ENCODE measurements around the gene SPTLC2.

The SPTLC2 gene

DNA sequence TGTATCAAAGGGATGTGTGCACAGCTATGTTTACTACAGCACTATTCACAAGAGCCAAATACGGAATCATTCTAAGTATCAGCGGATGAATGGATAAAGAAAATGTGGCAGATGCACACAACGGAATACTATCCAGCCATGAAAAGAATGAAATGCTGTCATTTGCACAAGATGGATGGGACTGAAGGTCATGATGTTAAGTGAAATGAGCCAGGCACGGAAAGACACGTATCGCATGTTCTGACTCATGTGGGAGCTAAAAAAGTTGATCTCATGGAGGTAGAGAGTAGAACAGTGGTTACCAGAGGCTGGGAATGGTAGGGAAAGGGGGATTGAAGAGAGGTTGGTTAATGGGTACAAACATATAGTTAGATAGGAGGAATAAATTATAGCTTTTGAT is 91.9 kb downstream of the SPTLC2 start:
- ChIA-PET POLR2A (no interaction called here), CTCF (interaction anchor here (1.1 to 1.9 kb wide), 3 partner anchors 10 to 66 kb away, joined by 3 to 6 read pairs (median 4); no protein-coding TSS in a partner anchor)
- no peaks in the 10 kb centered on the region for H3K9me3 ChIP-seq (ENCODE audit: control extremely low read depth in 1 of 5, control insufficient read depth in 4 of 5, insufficient read depth in 2 of 5, low read depth in 1 of 5, low read length in 4 of 5)
- WGBS (ENCODE audit: insufficient coverage), result 98% methylated on average over 6 of the region's 6 CpGs
- no peak for DNase-seq
- H3K4me1 ChIP-seq (ENCODE audit: control extremely low read depth in 1 of 4, control insufficient read depth in 4 of 4, insufficient read depth in 4 of 4, low read length in 3 of 4), result no peaks in the 10 kb centered on the region
- no peak overlapping the region for H3K27ac ChIP-seq (ENCODE audit: insufficient read depth in 1 of 2, low read depth in 1 of 2, low read length in 2 of 2, poor library complexity in 1 of 2, severe bottlenecking in 2 of 2)
- peaks cover 9 to 43% (median 27%) of the 10 kb centered on the region in 4 experiments for H3K36me3 ChIP-seq (ENCODE audit: control insufficient read depth in 4 of 4, insufficient read depth in 4 of 4, low read length in 3 of 4)
- no peaks in the 10 kb centered on the region for H3K27me3 ChIP-seq (replicated peaks in 2 of 5; ENCODE audit: control insufficient read depth in 4 of 5, insufficient read depth in 5 of 5, low read length in 4 of 5)
- no peak overlapping the region for H3K4me3 ChIP-seq (ENCODE audit: control insufficient read depth in 1 of 7, extremely low read depth in 1 of 7, insufficient read depth in 4 of 7, low read depth in 2 of 7, low read length in 6 of 7)

DNA sequence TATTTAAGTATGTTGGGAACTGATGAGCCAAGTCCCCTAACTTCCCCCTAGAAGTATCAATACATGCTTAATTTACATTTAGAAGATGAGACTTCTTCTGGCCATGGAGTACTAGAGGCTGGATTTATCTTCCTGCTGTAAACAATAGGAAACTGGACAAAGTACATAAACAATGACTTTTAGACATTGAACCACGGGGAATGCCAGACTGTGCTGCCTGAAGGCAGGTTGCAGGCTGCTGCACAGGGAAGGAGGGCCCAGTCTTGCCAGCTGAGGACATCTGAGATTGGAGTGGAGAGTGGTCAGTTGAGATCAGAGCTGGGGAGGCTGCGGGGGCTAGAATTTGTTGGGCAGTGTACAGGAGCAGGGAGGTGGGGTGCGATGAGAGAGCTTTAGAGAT is 93.3 kb downstream of the SPTLC2 start:
- H3K27ac ChIP-seq (ENCODE audit: insufficient read depth in 1 of 2, low read depth in 1 of 2, low read length in 2 of 2, poor library complexity in 1 of 2, severe bottlenecking in 2 of 2), result no peak overlapping the region
- 100% methylated on average over 3 of the region's 3 CpGs for WGBS (ENCODE audit: insufficient coverage)
- CTCF ChIA-PET, result interaction anchor here (1.9 kb wide), 1 partner anchor 16 kb away, joined by 6 read pairs; no protein-coding TSS in a partner anchor
- H3K27me3 ChIP-seq (replicated peaks in 2 of 5; ENCODE audit: control insufficient read depth in 4 of 5, insufficient read depth in 5 of 5, low read length in 4 of 5), result no peaks in the 10 kb centered on the region
- POLR2A ChIA-PET, result interaction anchor here (0.6 kb wide), 1 partner anchor 15 kb away, joined by 5 read pairs; no protein-coding TSS in a partner anchor
- DNase-seq, result no peak
- H3K36me3 ChIP-seq (ENCODE audit: control insufficient read depth in 4 of 4, insufficient read depth in 4 of 4, low read length in 3 of 4), result peaks cover 9 to 57% (median 38%) of the 10 kb centered on the region in 4 experiments
- no peak overlapping the region for H3K4me3 ChIP-seq (ENCODE audit: control insufficient read depth in 1 of 7, extremely low read depth in 1 of 7, insufficient read depth in 4 of 7, low read depth in 2 of 7, low read length in 6 of 7)
- H3K9me3 ChIP-seq (ENCODE audit: control extremely low read depth in 1 of 5, control insufficient read depth in 4 of 5, insufficient read depth in 2 of 5, low read depth in 1 of 5, low read length in 4 of 5), result no peaks in the 10 kb centered on the region
- H3K4me1 ChIP-seq (ENCODE audit: control extremely low read depth in 1 of 4, control insufficient read depth in 4 of 4, insufficient read depth in 4 of 4, low read length in 3 of 4), result no peaks in the 10 kb centered on the region

DNA sequence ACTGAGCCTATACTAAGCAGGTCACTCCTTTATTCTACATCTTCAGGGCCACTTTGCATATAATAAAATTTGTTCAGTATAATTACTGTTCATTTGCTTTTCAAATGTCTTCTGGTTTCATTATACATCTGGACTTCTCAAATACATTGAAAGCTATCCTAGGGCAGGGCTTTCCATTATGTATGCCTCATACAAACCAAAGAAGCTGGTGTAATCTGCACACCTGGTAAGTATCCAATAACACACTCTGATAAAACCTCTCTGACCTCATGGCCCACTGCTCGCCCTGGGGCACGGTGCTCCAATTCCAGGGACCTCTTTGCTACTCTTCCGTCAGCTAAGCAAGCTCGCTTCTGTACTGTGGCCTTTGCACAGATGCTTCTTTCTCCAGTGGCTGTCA is 95.9 kb downstream of the SPTLC2 start:
- H3K27ac ChIP-seq (ENCODE audit: insufficient read depth in 1 of 2, low read depth in 1 of 2, low read length in 2 of 2, poor library complexity in 1 of 2, severe bottlenecking in 2 of 2), result no peak overlapping the region
- WGBS (ENCODE audit: insufficient coverage), result 94% methylated on average over 4 of the region's 4 CpGs
- H3K4me3 ChIP-seq (ENCODE audit: control insufficient read depth in 1 of 7, extremely low read depth in 1 of 7, insufficient read depth in 4 of 7, low read depth in 2 of 7, low read length in 6 of 7), result no peak overlapping the region
- CTCF ChIA-PET, result interaction anchor here (0.7 to 1.5 kb wide), 3 partner anchors 10 to 26 kb away, joined by 3 to 5 read pairs (median 4); no protein-coding TSS in a partner anchor
- peaks cover 18 to 77% (median 52%) of the 10 kb centered on the region in 4 experiments for H3K36me3 ChIP-seq (ENCODE audit: control insufficient read depth in 4 of 4, insufficient read depth in 4 of 4, low read length in 3 of 4)
- H3K4me1 ChIP-seq (ENCODE audit: control extremely low read depth in 1 of 4, control insufficient read depth in 4 of 4, insufficient read depth in 4 of 4, low read length in 3 of 4), result no peaks in the 10 kb centered on the region
- no peaks in the 10 kb centered on the region for H3K9me3 ChIP-seq (ENCODE audit: control extremely low read depth in 1 of 5, control insufficient read depth in 4 of 5, insufficient read depth in 2 of 5, low read depth in 1 of 5, low read length in 4 of 5)
- POLR2A ChIA-PET, result no interaction called here
- H3K27me3 ChIP-seq (replicated peaks in 2 of 5; ENCODE audit: control insufficient read depth in 4 of 5, insufficient read depth in 5 of 5, low read length in 4 of 5), result no peaks in the 10 kb centered on the region
- no peak for DNase-seq

DNA sequence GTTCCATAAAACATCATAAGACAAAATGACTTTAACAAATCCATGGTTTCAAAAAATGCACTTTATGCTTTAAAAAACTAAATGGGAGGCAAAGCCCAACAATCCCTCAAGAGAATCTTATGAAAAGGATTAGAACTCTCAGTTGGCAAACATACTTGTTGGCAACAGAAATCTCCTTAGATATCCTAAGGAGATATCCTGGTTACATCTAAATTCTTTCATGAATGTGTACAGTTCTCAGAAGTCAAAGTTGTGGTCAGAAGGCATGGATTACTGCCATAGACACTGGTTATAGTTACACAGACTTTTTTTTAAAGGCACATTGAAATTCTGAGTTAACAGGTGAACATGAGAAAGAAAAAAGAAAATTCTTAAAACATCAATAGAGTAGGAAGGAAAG is 100.3 kb downstream of the SPTLC2 start:
- Histone ChIP-seq H3K4me1 (ENCODE audit: control extremely low read depth in 1 of 4, control insufficient read depth in 4 of 4, insufficient read depth in 4 of 4, low read length in 3 of 4) (no peaks in the 10 kb centered on the region), H3K27me3 (replicated peaks in 2 of 5; ENCODE audit: control insufficient read depth in 4 of 5, insufficient read depth in 5 of 5, low read length in 4 of 5) (no peaks in the 10 kb centered on the region), H3K36me3 (ENCODE audit: control insufficient read depth in 4 of 4, insufficient read depth in 4 of 4, low read length in 3 of 4) (peaks cover 13 to 86% (median 61%) of the 10 kb centered on the region in 4 experiments), H3K9me3 (ENCODE audit: control extremely low read depth in 1 of 5, control insufficient read depth in 4 of 5, insufficient read depth in 2 of 5, low read depth in 1 of 5, low read length in 4 of 5) (no peaks in the 10 kb centered on the region), H3K4me3 (ENCODE audit: control insufficient read depth in 1 of 7, extremely low read depth in 1 of 7, insufficient read depth in 4 of 7, low read depth in 2 of 7, low read length in 6 of 7) (no peak overlapping the region), H3K27ac (ENCODE audit: insufficient read depth in 1 of 2, low read depth in 1 of 2, low read length in 2 of 2, poor library complexity in 1 of 2, severe bottlenecking in 2 of 2) (no peak overlapping the region)
- no peak for DNase-seq
- ChIA-PET POLR2A (no interaction called here), CTCF (interaction anchor here (0.9 kb wide), 1 partner anchor 51 kb away, joined by 3 read pairs; no protein-coding TSS in a partner anchor)

DNA sequence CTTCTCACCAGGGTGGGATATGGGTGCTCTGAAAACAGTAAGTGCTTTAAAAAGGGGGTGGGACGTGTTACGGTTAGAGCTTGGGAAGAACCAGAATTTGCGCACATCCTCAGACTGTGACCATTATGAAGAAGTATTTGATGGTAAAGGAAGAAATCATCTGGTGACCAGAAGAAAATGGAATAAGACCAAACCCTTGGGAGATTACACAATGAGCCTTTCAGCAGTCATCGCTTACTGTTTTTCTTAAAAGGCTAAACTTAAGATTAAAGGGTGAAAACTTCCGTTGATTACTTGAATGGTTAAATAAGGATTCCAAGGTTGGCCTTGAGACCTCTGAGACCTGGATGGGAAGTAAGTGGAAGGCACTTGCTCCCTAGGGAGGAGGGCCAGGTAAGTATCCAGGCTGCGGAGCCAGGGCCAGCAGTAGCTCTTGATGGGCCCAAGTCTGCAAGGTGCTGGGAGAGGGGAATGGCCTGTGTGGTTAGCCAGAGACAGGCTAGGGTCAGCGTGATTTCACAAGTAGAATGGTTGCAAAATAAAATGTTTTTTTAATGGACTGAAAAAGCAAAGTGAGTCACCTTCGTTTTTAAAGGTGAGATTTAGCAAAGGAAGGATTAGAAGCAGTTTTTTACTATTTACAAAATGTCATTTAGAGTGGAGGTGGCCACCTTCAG is 104.8 kb downstream of the SPTLC2 start:
- POLR2A ChIA-PET, result no interaction called here
- no peak for DNase-seq
- H3K9me3 ChIP-seq (ENCODE audit: control extremely low read depth in 1 of 5, control insufficient read depth in 4 of 5, insufficient read depth in 2 of 5, low read depth in 1 of 5, low read length in 4 of 5), result no peaks in the 10 kb centered on the region
- peaks cover 11 to 83% (median 55%) of the 10 kb centered on the region in 4 experiments for H3K36me3 ChIP-seq (ENCODE audit: control insufficient read depth in 4 of 4, insufficient read depth in 4 of 4, low read length in 3 of 4)
- no peak overlapping the region for H3K27ac ChIP-seq (ENCODE audit: insufficient read depth in 1 of 2, low read depth in 1 of 2, low read length in 2 of 2, poor library complexity in 1 of 2, severe bottlenecking in 2 of 2)
- no peaks in the 10 kb centered on the region for H3K4me1 ChIP-seq (ENCODE audit: control extremely low read depth in 1 of 4, control insufficient read depth in 4 of 4, insufficient read depth in 4 of 4, low read length in 3 of 4)
- CTCF ChIA-PET, result interaction anchor here (1.1 kb wide), 1 partner anchor 9 kb away, joined by 4 read pairs; no protein-coding TSS in a partner anchor
- 93% methylated on average over 7 of the region's 8 CpGs for WGBS (ENCODE audit: insufficient coverage)
- no peaks in the 10 kb centered on the region for H3K27me3 ChIP-seq (replicated peaks in 2 of 5; ENCODE audit: control insufficient read depth in 4 of 5, insufficient read depth in 5 of 5, low read length in 4 of 5)
- H3K4me3 ChIP-seq (ENCODE audit: control insufficient read depth in 1 of 7, extremely low read depth in 1 of 7, insufficient read depth in 4 of 7, low read depth in 2 of 7, low read length in 6 of 7), result no peak overlapping the region

DNA sequence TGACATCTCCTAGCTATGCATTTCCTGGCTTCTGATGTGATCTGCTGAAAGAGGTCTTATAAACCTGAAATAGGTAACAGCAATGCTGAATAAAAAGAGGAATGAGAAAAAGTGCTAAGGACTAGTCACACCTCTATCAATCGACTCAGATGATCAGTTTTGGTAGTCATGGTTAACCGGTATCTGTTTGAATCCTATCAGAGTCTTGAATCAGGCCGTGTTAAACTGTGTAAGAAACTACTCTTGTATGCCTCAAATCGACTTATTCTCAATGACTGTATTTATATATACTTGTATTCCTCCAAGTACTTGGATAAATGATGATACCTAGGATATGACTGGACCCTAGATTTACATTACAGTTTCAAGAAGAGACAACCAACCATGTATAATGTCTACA is 107.1 kb downstream of the SPTLC2 start:
- no peak overlapping the region for H3K27ac ChIP-seq (ENCODE audit: insufficient read depth in 1 of 2, low read depth in 1 of 2, low read length in 2 of 2, poor library complexity in 1 of 2, severe bottlenecking in 2 of 2)
- 100% methylated on average over 2 of the region's 4 CpGs for WGBS (ENCODE audit: insufficient coverage)

DNA sequence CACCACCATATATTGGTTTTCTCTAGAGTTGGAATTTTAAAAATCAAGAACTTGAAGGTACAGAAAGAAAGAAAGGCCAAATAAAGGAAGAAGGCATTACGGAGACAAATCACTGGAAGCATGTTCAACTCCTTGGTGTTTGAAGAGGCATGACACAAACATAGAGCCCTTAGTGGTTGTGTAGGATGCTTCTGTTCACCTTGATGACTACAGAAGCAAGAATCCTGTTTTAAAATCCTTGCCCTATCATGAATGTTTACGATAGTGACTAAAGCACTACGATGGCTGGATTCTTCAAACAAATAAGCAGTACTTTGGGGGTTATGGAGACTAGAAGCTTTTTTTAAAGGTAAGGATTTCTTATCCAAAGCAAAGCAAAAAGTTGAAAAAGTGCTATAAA is 107.6 kb downstream of the SPTLC2 start:
- Histone ChIP-seq H3K4me1 (ENCODE audit: control extremely low read depth in 1 of 4, control insufficient read depth in 4 of 4, insufficient read depth in 4 of 4, low read length in 3 of 4) (no peaks in the 10 kb centered on the region), H3K36me3 (ENCODE audit: control insufficient read depth in 4 of 4, insufficient read depth in 4 of 4, low read length in 3 of 4) (peaks cover 11 to 71% (median 46%) of the 10 kb centered on the region in 4 experiments), H3K4me3 (ENCODE audit: control insufficient read depth in 1 of 7, extremely low read depth in 1 of 7, insufficient read depth in 4 of 7, low read depth in 2 of 7, low read length in 6 of 7) (no peak overlapping the region), H3K9me3 (ENCODE audit: control extremely low read depth in 1 of 5, control insufficient read depth in 4 of 5, insufficient read depth in 2 of 5, low read depth in 1 of 5, low read length in 4 of 5) (no peaks in the 10 kb centered on the region), H3K27ac (ENCODE audit: insufficient read depth in 1 of 2, low read depth in 1 of 2, low read length in 2 of 2, poor library complexity in 1 of 2, severe bottlenecking in 2 of 2) (no peak overlapping the region), H3K27me3 (replicated peaks in 2 of 5; ENCODE audit: control insufficient read depth in 4 of 5, insufficient read depth in 5 of 5, low read length in 4 of 5) (no peaks in the 10 kb centered on the region)
- CTCF ChIA-PET, result interaction anchor here (1.0 kb wide), 1 partner anchor 19 kb away, joined by 3 read pairs; no protein-coding TSS in a partner anchor
- no peak for DNase-seq
- POLR2A ChIA-PET, result no interaction called here
- 97% methylated on average over 3 of the region's 3 CpGs for WGBS (ENCODE audit: insufficient coverage)

More for the DNA sequence above, 107.1 kb downstream of the SPTLC2 start:
- no peaks in the 10 kb centered on the region for H3K27me3 ChIP-seq (replicated peaks in 2 of 5; ENCODE audit: control insufficient read depth in 4 of 5, insufficient read depth in 5 of 5, low read length in 4 of 5)
- CTCF ChIA-PET, result interaction anchor here (1.0 kb wide), 1 partner anchor 18 kb away, joined by 3 read pairs; no protein-coding TSS in a partner anchor
- no peaks in the 10 kb centered on the region for H3K9me3 ChIP-seq (ENCODE audit: control extremely low read depth in 1 of 5, control insufficient read depth in 4 of 5, insufficient read depth in 2 of 5, low read depth in 1 of 5, low read length in 4 of 5)
- H3K4me3 ChIP-seq (ENCODE audit: control insufficient read depth in 1 of 7, extremely low read depth in 1 of 7, insufficient read depth in 4 of 7, low read depth in 2 of 7, low read length in 6 of 7), result no peak overlapping the region
- peaks cover 11 to 76% (median 50%) of the 10 kb centered on the region in 4 experiments for H3K36me3 ChIP-seq (ENCODE audit: control insufficient read depth in 4 of 4, insufficient read depth in 4 of 4, low read length in 3 of 4)
- POLR2A ChIA-PET, result no interaction called here
- no peaks in the 10 kb centered on the region for H3K4me1 ChIP-seq (ENCODE audit: control extremely low read depth in 1 of 4, control insufficient read depth in 4 of 4, insufficient read depth in 4 of 4, low read length in 3 of 4)
- no peak for DNase-seq

Data from common myeloid progenitor, CD34-positive (primary cell).